ENCODE data around the gene TBC1D22A.
"Not testable (repeated sequence)": the region's sequence is repeated elsewhere in the genome, so short reads cannot be mapped to it uniquely, and the experiment has no call there.

TBC1D22A gene

GRCh38 chr22:47040486-47041270, 278.2 kb downstream of the TBC1D22A start:
- no peak for DNase-seq

GRCh38 chr22:47041271-47042115, 279.0 kb downstream of the TBC1D22A start:
- DNase-seq = no peak

GRCh38 chr22:47042116-47042825, 279.8 kb downstream of the TBC1D22A start:
- no peak for DNase-seq

GRCh38 chr22:47042861-47043496, 280.5 kb downstream of the TBC1D22A start:
- DNase-seq = no peak

GRCh38 chr22:47043835-47044721, 281.6 kb downstream of the TBC1D22A start:
- peak; percentile 8 for DNase-seq

GRCh38 chr22:47044722-47045535, 282.5 kb downstream of the TBC1D22A start:
- DNase-seq = no peak

- no peak for DNase-seq
Measured at GRCh38 chr22:47045691-47046410, 283.4 kb downstream of the TBC1D22A start.

- DNase-seq = no peak
Measured at GRCh38 chr22:47046411-47047065, 284.1 kb downstream of the TBC1D22A start.

- DNase-seq = no peak
Measured at GRCh38 chr22:47047321-47048122, 285.1 kb downstream of the TBC1D22A start.

- DNase-seq = no peak
Measured at GRCh38 chr22:47048123-47049077, 285.9 kb downstream of the TBC1D22A start.

- no peak for DNase-seq
Measured at GRCh38 chr22:47049078-47049624, 286.7 kb downstream of the TBC1D22A start.

GRCh38 chr22:47049736-47050400, 287.4 kb downstream of the TBC1D22A start:
- DNase-seq = not testable (repeated sequence)

GRCh38 chr22:47050401-47051051, 288.1 kb downstream of the TBC1D22A start:
- DNase-seq = no peak

- no peak for DNase-seq
Measured at GRCh38 chr22:47051441-47052071, 289.1 kb downstream of the TBC1D22A start.

- DNase-seq = no peak
Measured at GRCh38 chr22:47052236-47053012, 290.0 kb downstream of the TBC1D22A start.

Measured in activated CD4-positive, alpha-beta T cell treated with anti-CD3 and anti-CD28 coated beads, Interleukin-2, amount 50 U/mL, for 1 hour (primary cell).